WTC11 (cell line): ENCODE data around the gene CTRB1.

Experiments
- TF ChIP-seq, protein P1 (sequence below): fragments of 200-600 bp; IDR thresholded peaks from 2 replicates; pipeline ENCODE4 v1.8.0; 2022; ENCODE audit warnings: antibody characterized with exemption
- TF ChIP-seq, protein P2 (sequence below): sonication (generic); formaldehyde crosslinking; IDR thresholded peaks from 2 replicates; pipeline ENCODE4 v1.8.0; 2022; ENCODE audit warnings: mild to moderate bottlenecking, missing genetic modification reagents

DNA sequence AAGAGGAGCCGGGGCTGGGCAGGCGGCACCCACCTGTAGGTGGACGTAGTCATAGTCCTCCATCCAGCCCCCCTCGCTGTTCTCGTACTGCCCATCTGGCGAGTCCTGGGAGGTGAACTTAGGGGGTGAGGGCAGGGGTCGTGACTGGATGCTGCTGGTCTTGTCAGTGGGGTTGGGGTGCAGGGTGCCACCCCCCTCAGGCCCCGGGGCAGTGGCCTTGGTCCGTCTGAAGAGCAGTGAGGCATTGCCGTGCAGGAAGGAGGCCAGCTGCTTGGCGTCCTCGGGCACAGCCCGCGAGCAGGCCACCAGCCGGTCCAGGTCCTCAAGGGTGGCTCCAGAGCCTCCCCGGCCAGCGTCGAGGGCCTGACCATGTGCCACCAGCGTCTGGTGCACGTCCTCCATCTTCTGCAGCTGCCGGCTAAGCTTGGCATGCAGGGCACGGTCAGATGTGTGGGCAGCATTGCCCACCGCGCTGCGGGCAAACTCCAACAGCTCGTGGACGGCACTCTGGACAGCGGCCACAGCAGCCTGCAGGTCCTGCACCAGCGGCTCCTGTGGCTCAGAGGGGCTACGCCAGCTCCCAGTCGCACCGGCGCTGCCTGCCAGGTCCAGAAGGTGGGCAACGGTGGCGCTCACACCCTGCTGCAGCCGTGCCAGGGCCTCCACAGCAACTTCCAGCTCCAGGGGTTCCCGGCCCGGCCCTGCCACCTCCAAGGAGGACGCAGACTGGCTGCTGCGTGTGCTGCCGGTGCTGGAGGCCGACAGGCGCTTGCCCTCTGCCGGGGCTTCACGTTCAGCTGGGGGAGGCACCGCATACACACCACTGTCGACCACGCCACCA is 16.3 kb downstream of the CTRB1 start:
- TF ChIP-seq, protein P1, sequence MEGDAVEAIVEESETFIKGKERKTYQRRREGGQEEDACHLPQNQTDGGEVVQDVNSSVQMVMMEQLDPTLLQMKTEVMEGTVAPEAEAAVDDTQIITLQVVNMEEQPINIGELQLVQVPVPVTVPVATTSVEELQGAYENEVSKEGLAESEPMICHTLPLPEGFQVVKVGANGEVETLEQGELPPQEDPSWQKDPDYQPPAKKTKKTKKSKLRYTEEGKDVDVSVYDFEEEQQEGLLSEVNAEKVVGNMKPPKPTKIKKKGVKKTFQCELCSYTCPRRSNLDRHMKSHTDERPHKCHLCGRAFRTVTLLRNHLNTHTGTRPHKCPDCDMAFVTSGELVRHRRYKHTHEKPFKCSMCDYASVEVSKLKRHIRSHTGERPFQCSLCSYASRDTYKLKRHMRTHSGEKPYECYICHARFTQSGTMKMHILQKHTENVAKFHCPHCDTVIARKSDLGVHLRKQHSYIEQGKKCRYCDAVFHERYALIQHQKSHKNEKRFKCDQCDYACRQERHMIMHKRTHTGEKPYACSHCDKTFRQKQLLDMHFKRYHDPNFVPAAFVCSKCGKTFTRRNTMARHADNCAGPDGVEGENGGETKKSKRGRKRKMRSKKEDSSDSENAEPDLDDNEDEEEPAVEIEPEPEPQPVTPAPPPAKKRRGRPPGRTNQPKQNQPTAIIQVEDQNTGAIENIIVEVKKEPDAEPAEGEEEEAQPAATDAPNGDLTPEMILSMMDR = no peak
- TF ChIP-seq, protein P2, sequence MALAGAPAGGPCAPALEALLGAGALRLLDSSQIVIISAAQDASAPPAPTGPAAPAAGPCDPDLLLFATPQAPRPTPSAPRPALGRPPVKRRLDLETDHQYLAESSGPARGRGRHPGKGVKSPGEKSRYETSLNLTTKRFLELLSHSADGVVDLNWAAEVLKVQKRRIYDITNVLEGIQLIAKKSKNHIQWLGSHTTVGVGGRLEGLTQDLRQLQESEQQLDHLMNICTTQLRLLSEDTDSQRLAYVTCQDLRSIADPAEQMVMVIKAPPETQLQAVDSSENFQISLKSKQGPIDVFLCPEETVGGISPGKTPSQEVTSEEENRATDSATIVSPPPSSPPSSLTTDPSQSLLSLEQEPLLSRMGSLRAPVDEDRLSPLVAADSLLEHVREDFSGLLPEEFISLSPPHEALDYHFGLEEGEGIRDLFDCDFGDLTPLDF (CRISPR knock-in tag) = no peak
